Stimulated activated CD8-positive, alpha-beta memory T cell treated with anti-CD3 and anti-CD28 coated beads, Interleukin-12 subunit alpha, Interleukin-12 subunit beta, amount 100 ng/mL, for 4 hours (primary cell): ENCODE data around the gene NCKAP5.

Source experiments
- DNase-seq: peaks from one replicate; pipeline ENCODE4 v3.0.0-alpha.2; 2020; ENCODE audit warnings: low read depth

The NCKAP5 gene

GRCh38 chr2:133568172-133568571 is at the start of gene NCKAP5:
NCKAP5 (minus strand) TSS chr2:133568463; CDS start chr2:133517526, 50,937 bp downstream.
- DNase-seq: no peak

- no peak for DNase-seq
Observed at GRCh38 chr2:133609664-133610063, 41.4 kb upstream of the NCKAP5 start.

GRCh38 chr2:133608291-133608690 is 40.0 kb upstream of the NCKAP5 start:
- DNase-seq: no peak

GRCh38 chr2:133607679-133608078 is 39.4 kb upstream of the NCKAP5 start:
- DNase-seq: no peak

- no peak for DNase-seq
Observed at GRCh38 chr2:133606616-133607015, 38.4 kb upstream of the NCKAP5 start.

GRCh38 chr2:133605766-133606137 is 37.5 kb upstream of the NCKAP5 start:
- no peak for DNase-seq

- DNase-seq: no peak
Observed at GRCh38 chr2:133605011-133605765, 36.9 kb upstream of the NCKAP5 start.

- DNase-seq: no peak
Observed at GRCh38 chr2:133603109-133603508, 34.8 kb upstream of the NCKAP5 start.

- DNase-seq: no peak
Observed at GRCh38 chr2:133602538-133602937, 34.3 kb upstream of the NCKAP5 start.

- no peak for DNase-seq
Observed at GRCh38 chr2:133600266-133600928, 32.1 kb upstream of the NCKAP5 start.

- DNase-seq: no peak
Observed at GRCh38 chr2:133599811-133600210, 31.5 kb upstream of the NCKAP5 start.

GRCh38 chr2:133599211-133599803 is 31.0 kb upstream of the NCKAP5 start:
- DNase-seq: no peak

- no peak for DNase-seq
Observed at GRCh38 chr2:133598769-133599168, 30.5 kb upstream of the NCKAP5 start.

- DNase-seq: no peak
Observed at GRCh38 chr2:133596701-133597393, 28.6 kb upstream of the NCKAP5 start.

GRCh38 chr2:133591164-133591563 is 22.9 kb upstream of the NCKAP5 start:
- no peak for DNase-seq

- DNase-seq: no peak
Observed at GRCh38 chr2:133589456-133589855, 21.2 kb upstream of the NCKAP5 start.

GRCh38 chr2:133588144-133588543 is 19.9 kb upstream of the NCKAP5 start:
- DNase-seq: no peak

GRCh38 chr2:133586978-133587377 is 18.7 kb upstream of the NCKAP5 start:
- DNase-seq: no peak

GRCh38 chr2:133581010-133581760 is 12.9 kb upstream of the NCKAP5 start:
- no peak for DNase-seq

- no peak for DNase-seq
Observed at GRCh38 chr2:133579274-133579673, 11.0 kb upstream of the NCKAP5 start.

- no peak for DNase-seq
Observed at GRCh38 chr2:133576714-133577113, 8.5 kb upstream of the NCKAP5 start.

- no peak for DNase-seq
Observed at GRCh38 chr2:133574620-133575019, 6.4 kb upstream of the NCKAP5 start.
